ENCODE measurements around the gene ZBTB5.

DNA sequence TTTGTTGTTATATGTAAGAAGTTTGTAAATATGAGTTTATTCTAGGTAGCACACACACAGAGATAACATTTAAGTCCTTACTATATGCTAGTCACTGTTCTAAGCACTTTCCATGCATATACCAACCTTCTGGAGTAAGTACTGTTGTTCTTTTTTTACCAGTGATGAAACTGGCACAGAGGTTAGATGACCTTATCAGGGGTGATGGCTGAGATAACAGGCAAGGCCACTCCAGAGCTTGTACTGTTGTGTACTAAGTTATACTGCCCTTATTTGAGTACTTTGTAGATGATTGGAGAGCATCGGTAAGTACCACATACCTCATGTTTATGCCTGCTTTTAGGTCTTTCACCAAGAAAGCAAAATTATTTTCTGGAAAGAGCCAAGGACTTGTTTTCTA lies 26.7 kb upstream of the ZBTB5 start:
- TF ChIP-seq KAT7 (CRISPR knock-in tag; IDR thresholded peaks at IDR 0.05; ENCODE audit: borderline replicate concordance) (no peak), POLR2G (IDR thresholded peaks at IDR 0.05; ENCODE audit: low read depth, low read length) (no peak), EP300 (IDR thresholded peaks at IDR 0.05; ENCODE audit: low read length) (no peak), ZNF668 (CRISPR knock-in tag; IDR thresholded peaks at IDR 0.05) (no peak), SIN3B (IDR thresholded peaks at IDR 0.05; ENCODE audit: low read depth) (no peak), ASH1L (IDR thresholded peaks at IDR 0.05; ENCODE audit: borderline replicate concordance, low read depth, partially characterized antibody) (no peak), BHLHE40 (IDR thresholded peaks at IDR 0.05; ENCODE audit: low read length) (no peak), BRCA1 (IDR thresholded peaks at IDR 0.05) (no peak), BRCA1 (CRISPR knock-in tag; IDR thresholded peaks at IDR 0.05) (no peak), MEF2D (tag; conservative IDR thresholded peaks at IDR 0.05; ENCODE audit: low read depth) (no peak), ADNP (tag; IDR thresholded peaks at IDR 0.05) (no peak), PRMT5 (CRISPR knock-in tag; IDR thresholded peaks at IDR 0.05) (no peak)
- TF ChIP-seq, protein P1, sequence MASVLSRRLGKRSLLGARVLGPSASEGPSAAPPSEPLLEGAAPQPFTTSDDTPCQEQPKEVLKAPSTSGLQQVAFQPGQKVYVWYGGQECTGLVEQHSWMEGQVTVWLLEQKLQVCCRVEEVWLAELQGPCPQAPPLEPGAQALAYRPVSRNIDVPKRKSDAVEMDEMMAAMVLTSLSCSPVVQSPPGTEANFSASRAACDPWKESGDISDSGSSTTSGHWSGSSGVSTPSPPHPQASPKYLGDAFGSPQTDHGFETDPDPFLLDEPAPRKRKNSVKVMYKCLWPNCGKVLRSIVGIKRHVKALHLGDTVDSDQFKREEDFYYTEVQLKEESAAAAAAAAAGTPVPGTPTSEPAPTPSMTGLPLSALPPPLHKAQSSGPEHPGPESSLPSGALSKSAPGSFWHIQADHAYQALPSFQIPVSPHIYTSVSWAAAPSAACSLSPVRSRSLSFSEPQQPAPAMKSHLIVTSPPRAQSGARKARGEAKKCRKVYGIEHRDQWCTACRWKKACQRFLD (CRISPR knock-in tag; IDR thresholded peaks at IDR 0.05) = no peak
- TF ChIP-seq, protein P2, sequence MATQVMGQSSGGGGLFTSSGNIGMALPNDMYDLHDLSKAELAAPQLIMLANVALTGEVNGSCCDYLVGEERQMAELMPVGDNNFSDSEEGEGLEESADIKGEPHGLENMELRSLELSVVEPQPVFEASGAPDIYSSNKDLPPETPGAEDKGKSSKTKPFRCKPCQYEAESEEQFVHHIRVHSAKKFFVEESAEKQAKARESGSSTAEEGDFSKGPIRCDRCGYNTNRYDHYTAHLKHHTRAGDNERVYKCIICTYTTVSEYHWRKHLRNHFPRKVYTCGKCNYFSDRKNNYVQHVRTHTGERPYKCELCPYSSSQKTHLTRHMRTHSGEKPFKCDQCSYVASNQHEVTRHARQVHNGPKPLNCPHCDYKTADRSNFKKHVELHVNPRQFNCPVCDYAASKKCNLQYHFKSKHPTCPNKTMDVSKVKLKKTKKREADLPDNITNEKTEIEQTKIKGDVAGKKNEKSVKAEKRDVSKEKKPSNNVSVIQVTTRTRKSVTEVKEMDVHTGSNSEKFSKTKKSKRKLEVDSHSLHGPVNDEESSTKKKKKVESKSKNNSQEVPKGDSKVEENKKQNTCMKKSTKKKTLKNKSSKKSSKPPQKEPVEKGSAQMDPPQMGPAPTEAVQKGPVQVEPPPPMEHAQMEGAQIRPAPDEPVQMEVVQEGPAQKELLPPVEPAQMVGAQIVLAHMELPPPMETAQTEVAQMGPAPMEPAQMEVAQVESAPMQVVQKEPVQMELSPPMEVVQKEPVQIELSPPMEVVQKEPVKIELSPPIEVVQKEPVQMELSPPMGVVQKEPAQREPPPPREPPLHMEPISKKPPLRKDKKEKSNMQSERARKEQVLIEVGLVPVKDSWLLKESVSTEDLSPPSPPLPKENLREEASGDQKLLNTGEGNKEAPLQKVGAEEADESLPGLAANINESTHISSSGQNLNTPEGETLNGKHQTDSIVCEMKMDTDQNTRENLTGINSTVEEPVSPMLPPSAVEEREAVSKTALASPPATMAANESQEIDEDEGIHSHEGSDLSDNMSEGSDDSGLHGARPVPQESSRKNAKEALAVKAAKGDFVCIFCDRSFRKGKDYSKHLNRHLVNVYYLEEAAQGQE (IDR thresholded peaks at IDR 0.05; ENCODE audit: borderline replicate concordance) = no peak
- TF ChIP-seq, protein P2 (CRISPR knock-in tag; IDR thresholded peaks at IDR 0.05; ENCODE audit: low read depth) = no peak
- TF ChIP-seq, protein P3, sequence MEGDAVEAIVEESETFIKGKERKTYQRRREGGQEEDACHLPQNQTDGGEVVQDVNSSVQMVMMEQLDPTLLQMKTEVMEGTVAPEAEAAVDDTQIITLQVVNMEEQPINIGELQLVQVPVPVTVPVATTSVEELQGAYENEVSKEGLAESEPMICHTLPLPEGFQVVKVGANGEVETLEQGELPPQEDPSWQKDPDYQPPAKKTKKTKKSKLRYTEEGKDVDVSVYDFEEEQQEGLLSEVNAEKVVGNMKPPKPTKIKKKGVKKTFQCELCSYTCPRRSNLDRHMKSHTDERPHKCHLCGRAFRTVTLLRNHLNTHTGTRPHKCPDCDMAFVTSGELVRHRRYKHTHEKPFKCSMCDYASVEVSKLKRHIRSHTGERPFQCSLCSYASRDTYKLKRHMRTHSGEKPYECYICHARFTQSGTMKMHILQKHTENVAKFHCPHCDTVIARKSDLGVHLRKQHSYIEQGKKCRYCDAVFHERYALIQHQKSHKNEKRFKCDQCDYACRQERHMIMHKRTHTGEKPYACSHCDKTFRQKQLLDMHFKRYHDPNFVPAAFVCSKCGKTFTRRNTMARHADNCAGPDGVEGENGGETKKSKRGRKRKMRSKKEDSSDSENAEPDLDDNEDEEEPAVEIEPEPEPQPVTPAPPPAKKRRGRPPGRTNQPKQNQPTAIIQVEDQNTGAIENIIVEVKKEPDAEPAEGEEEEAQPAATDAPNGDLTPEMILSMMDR (IDR thresholded peaks at IDR 0.05 in 2 of 3, conservative IDR thresholded peaks at IDR 0.05 in 1 of 3; ENCODE audit: insufficient read depth in 2 of 3, low read depth in 1 of 3, low read length in 3 of 3) = no peak

All from K562 (cell line).